Upper lobe of left lung (tissue), 4 donors: ENCODE measurements around the gene HFM1.

Experiments used
- CTCF ChIP-seq, 6 experiments: fragments of 450-650 bp in 4 of 6; fragments of 200-600 bp in 2 of 6; sonication (generic) in 2 of 6; IDR thresholded peaks; one replicate each; pipeline ENCODE4 v1.5.1; 2016 to 2019; ENCODE audit warnings: antibody characterized with exemption in 6 of 6
- EP300 ChIP-seq, 4 donors: sonication (generic); formaldehyde crosslinking; IDR thresholded peaks; one replicate each; pipeline ENCODE4 v1.5.1; 2017; ENCODE audit warnings: antibody characterized with exemption in 4 of 4, control low read depth in 2 of 4
- POLR2A ChIP-seq, 4 donors: fragments of 450-650 bp; IDR thresholded peaks; one replicate each; pipeline ENCODE4 v1.5.1; 2016 to 2017; ENCODE audit warnings: antibody characterized with exemption in 4 of 4, mild to moderate bottlenecking in 2 of 4
- POLR2AphosphoS5 ChIP-seq, 2 donors: sonication (generic); formaldehyde crosslinking; IDR thresholded peaks; one replicate each; pipeline ENCODE4 v1.5.1; 2017; ENCODE audit warnings: antibody characterized with exemption in 2 of 2

DNA sequence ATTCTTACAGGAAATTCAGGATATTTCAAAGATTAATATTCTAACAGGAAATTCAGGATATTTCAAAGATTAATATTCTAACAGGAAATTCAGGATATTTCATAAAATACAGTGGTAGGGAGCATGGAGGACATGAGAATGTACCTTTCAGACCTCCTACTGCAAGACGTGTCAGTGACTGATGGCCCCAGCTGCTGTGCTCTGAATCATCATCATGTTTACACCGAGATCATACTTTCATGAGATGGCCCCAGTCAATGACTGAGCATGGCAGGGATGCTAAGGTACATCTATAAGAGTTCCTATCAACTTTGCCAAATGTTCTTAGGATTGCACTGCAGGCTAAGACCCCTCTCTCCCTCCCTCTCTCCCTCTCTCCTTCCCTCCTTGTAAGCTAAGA lies 69.0 kb downstream of the HFM1 start:
- no peak for TF ChIP-seq CTCF (IDR thresholded peaks at IDR 0.05)
- TF ChIP-seq POLR2A (IDR thresholded peaks at IDR 0.05) = no peak
- no peak for TF ChIP-seq EP300 (IDR thresholded peaks at IDR 0.05)
- TF ChIP-seq POLR2AphosphoS5 (IDR thresholded peaks at IDR 0.05) = no peak
